ENCODE results near the gene ABHD16B. TPM values are rescaled to one million over a fixed set of nuclear protein-coding genes. Genes with fewer than 3 reads are reported as not detected.

Gene ABHD16B
- total and polyA plus RNA-seq, 2 of the 13 experiments (the other 11 are each of a cell fraction or from before 2014, with no cell fraction given) = not detected

DNA sequence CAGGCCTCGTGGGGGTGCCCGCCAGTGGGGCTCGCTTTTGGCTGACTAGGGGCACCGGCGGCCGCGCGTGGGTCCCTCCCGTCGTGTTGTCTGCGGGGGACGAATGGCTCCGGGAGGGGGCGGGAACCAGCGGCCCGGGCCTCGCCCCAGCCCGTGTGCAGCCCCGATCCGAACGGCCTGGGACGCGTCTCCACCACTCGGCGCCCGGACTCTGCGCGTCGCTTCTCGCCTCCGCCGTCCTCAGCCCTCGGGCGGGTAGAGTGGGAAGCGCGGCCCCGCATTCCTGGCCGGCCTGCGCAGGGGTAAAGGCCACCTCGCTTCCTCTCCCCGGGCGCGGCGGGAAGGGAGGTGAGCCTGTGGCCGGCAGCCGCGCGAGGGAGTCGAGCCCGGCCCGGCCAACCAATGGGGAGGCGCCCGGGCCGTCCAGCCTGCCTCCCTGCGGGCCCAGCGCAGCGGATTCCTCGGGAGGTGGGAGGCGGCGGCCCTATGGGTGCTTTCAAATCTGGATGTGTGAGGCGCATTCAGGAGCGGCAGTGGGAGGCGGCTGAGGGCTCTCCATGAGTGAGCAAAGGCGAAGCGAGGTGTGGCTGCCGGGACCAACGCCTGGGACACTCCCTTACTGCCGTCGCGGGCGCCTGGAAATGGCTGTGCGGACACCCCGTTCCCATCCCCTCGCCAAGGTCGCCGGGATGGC lies 29.2 kb upstream of the ABHD16B start (continued):
- peak; percentile 77 for TF ChIP-seq HNRNPLL (IDR thresholded peaks at IDR 0.05; ENCODE audit: low read depth, low read length, poor library complexity, severe bottlenecking)
- peak; percentile 67 for TF ChIP-seq KAT8 (CRISPR knock-in tag; IDR thresholded peaks at IDR 0.05)

DNA sequence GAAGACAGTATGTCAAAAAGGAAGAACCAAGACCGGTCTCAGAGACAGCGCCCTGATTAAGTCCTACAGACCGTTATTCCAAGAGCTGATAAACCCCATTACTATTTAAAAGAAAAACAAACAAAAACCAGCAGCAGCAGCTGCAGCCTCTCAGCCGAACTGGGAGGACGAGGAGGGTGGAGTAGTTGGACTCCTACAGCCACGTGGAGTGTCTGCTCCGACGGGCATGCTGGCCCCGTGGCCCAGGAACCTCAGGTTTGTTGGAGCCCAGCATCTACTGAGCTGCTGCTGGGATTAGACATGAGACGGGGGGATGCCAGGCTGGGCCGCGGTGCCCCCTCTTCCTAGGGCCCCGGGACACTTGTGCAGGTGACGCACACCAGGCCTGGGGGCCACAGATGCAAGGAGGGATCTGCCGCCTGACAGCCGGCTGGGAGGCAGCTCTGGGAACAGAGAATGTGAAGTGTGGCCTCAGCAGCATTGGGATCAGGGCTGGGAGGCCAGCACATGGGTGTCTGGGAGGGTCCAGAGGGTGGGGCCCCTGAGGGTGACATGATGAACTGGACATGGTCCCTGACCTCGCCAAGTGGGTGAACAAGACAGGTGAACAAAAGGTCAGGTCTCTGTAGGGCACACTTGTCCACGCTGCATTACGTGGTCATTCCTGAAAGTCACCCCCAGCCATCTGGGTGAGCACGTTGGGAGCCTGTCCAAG lies 27.4 kb upstream of the ABHD16B start:
- ChIA-PET POLR2A (interaction anchor here (1.3 kb wide), 1 partner anchor 31 kb away, joined by 3 read pairs; the partner anchor contains the start of gene TPD52L2), CTCF (ENCODE audit: low intra/inter-chr PET ratio, low total read pairs) (no interaction called here)
- no peak for ATAC-seq
- H3K9me3 ChIP-seq (ENCODE audit: low read length) = no peaks in the 10 kb centered on the region
- H3K4me3 ChIP-seq (replicated peaks in 1 of 3; ENCODE audit: insufficient read depth in 1 of 3, low read depth in 2 of 3, low read length in 3 of 3) = peak overlapping the region in 1 of 3 experiments; percentile 41; a peak in 1 of 6 replicates
- FAIRE-seq = peak; percentile 50
- H3K79me2 ChIP-seq (ENCODE audit: insufficient read depth, low read length) = no peaks in the 10 kb centered on the region
- BruUV-seq (replicated peaks) = no TSS peak
- no peak for DNase-seq (ENCODE audit: low spot score)
- no peaks in the 10 kb centered on the region for H3K36me3 ChIP-seq (replicated peaks in 1 of 2; ENCODE audit: control insufficient read depth in 1 of 2, insufficient read depth in 2 of 2, low read length in 2 of 2)
- H3K9ac ChIP-seq (ENCODE audit: insufficient read depth, low read depth, low read length) = no peak overlapping the region
- H3K4me1 ChIP-seq (ENCODE audit: insufficient read depth, low read length) = peaks cover 58% of the 10 kb centered on the region
- intact Hi-C loops (cut with micrococcal nuclease; ENCODE audit: unreplicated experiment) (no loop called here), in situ Hi-C loops (cut with HindIII; ENCODE audit: extremely low pct_ligation_motif_present, low pct_unique_long_range_greater_than_20kb) (no loop called here)
- no peak overlapping the region for H2AFZ ChIP-seq (ENCODE audit: low read length)
- peaks cover 16 to 52% of the 10 kb centered on the region in 2 experiments for H3K27me3 ChIP-seq (ENCODE audit: control insufficient read depth in 1 of 2, insufficient read depth in 2 of 2, low read length in 2 of 2)
- H3K4me2 ChIP-seq (ENCODE audit: low read depth, low read length) = peak overlapping the region; percentile 52
- no peaks in the 10 kb centered on the region; the same call in 1 of the 2 replicates for H4K20me1 ChIP-seq (ENCODE audit: insufficient read depth, low read length)
- 17% methylated on average over 18 of the region's 20 CpGs for WGBS (ENCODE audit: low lambda C conversion rate)
- no peak overlapping the region for H3K27ac ChIP-seq (ENCODE audit: extremely low read length, insufficient read depth, low read length)
- TF ChIP-seq ZNF777 (CRISPR knock-in tag; IDR thresholded peaks at IDR 0.05) (peak; percentile 67; the same call in 1 of the 2 replicates), ZNF274 (CRISPR knock-in tag; IDR thresholded peaks at IDR 0.05) (0 out of 2 replicates have a peak, but pooled peaks have one; percentile 15), CBX5 (CRISPR knock-in tag; IDR thresholded peaks at IDR 0.05; ENCODE audit: borderline replicate concordance) (peak; percentile 32; the same call in 1 of the 2 replicates), JUN (CRISPR knock-in tag; IDR thresholded peaks at IDR 0.05) (peak; percentile 43; the same call in 1 of the 2 replicates), EED (CRISPR knock-in tag; IDR thresholded peaks at IDR 0.05) (no peak), HMG20B (CRISPR knock-in tag; conservative IDR thresholded peaks at IDR 0.05) (no peak), PLRG1 (conservative IDR thresholded peaks at IDR 0.05) (no peak), ARNT2 (CRISPR knock-in tag; IDR thresholded peaks at IDR 0.05; ENCODE audit: low read depth) (0 out of 2 replicates have a peak, but pooled peaks have one; percentile 21), DPF2 (CRISPR knock-in tag; IDR thresholded peaks at IDR 0.05; ENCODE audit: borderline replicate concordance, low read depth) (peak; percentile 49; the same call in 1 of the 2 replicates), ZNF598 (CRISPR knock-in tag; IDR thresholded peaks at IDR 0.05; ENCODE audit: borderline replicate concordance) (no peak)
- TF ChIP-seq, protein P1, sequence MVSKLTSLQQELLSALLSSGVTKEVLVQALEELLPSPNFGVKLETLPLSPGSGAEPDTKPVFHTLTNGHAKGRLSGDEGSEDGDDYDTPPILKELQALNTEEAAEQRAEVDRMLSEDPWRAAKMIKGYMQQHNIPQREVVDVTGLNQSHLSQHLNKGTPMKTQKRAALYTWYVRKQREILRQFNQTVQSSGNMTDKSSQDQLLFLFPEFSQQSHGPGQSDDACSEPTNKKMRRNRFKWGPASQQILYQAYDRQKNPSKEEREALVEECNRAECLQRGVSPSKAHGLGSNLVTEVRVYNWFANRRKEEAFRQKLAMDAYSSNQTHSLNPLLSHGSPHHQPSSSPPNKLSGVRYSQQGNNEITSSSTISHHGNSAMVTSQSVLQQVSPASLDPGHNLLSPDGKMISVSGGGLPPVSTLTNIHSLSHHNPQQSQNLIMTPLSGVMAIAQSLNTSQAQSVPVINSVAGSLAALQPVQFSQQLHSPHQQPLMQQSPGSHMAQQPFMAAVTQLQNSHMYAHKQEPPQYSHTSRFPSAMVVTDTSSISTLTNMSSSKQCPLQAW (CRISPR knock-in tag; IDR thresholded peaks at IDR 0.05) = no peak
- TF ChIP-seq, protein P2, sequence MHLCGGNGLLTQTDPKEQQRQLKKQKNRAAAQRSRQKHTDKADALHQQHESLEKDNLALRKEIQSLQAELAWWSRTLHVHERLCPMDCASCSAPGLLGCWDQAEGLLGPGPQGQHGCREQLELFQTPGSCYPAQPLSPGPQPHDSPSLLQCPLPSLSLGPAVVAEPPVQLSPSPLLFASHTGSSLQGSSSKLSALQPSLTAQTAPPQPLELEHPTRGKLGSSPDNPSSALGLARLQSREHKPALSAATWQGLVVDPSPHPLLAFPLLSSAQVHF (CRISPR knock-in tag; IDR thresholded peaks at IDR 0.05) = no peak

Measured in HepG2 (cell line).